Fibroblast of villous mesenchyme (primary cell): ENCODE results near the gene PPP1R14C. TPM values are rescaled to one million over a fixed set of nuclear protein-coding genes. Genes with fewer than 3 reads are reported as not detected.

Experiments
- DNase-seq: peaks from one replicate; pipeline ENCODE4 v3.0.0-alpha.2; 2010; ENCODE audit warnings: low read depth
- H3K4me3 ChIP-seq: 2 replicates; pipeline ENCODE4 v1.5.1; 2011; ENCODE audit warnings: low read depth, mild to moderate bottlenecking, low read length
- total RNA-seq: library from RNA; depleted of rRNA; stranded (reverse); fragments of >200 nt; gene quantifications from 2 replicates; pipeline ENCODE4 v1.2.3, GENCODE V29; 2012
- TF ChIP-seq, protein P1 (sequence below): IDR thresholded peaks from 2 replicates; pipeline ENCODE4 v1.5.1; 2012; ENCODE audit warnings: low read depth, mild to moderate bottlenecking, low read length; ENCODE audit not compliant: insufficient read depth

The PPP1R14C gene
- total RNA-seq, 1 donor = not detected

DNA sequence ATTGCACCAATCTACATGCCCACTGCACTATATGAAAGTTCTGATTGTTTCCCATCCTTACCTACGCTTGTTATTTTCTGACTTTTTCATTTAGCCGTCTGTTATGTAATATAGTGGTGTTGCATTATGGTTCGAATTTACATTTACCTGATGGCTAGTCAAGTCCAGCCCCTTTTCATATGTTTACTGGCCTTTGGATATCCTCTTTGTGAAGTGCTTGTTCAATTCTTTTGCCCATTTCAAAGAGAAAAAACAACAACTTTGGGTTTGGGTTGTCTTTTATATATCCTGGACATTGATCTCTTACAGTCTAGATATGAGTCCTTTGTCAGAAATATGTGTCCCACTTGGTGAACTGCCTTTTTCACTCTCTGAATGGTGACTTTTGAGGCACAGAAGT is 21.1 kb downstream of the PPP1R14C start:
- DNase-seq = no peak
- TF ChIP-seq, protein P1, sequence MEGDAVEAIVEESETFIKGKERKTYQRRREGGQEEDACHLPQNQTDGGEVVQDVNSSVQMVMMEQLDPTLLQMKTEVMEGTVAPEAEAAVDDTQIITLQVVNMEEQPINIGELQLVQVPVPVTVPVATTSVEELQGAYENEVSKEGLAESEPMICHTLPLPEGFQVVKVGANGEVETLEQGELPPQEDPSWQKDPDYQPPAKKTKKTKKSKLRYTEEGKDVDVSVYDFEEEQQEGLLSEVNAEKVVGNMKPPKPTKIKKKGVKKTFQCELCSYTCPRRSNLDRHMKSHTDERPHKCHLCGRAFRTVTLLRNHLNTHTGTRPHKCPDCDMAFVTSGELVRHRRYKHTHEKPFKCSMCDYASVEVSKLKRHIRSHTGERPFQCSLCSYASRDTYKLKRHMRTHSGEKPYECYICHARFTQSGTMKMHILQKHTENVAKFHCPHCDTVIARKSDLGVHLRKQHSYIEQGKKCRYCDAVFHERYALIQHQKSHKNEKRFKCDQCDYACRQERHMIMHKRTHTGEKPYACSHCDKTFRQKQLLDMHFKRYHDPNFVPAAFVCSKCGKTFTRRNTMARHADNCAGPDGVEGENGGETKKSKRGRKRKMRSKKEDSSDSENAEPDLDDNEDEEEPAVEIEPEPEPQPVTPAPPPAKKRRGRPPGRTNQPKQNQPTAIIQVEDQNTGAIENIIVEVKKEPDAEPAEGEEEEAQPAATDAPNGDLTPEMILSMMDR = no peak
- no peak overlapping the region for H3K4me3 ChIP-seq

DNA sequence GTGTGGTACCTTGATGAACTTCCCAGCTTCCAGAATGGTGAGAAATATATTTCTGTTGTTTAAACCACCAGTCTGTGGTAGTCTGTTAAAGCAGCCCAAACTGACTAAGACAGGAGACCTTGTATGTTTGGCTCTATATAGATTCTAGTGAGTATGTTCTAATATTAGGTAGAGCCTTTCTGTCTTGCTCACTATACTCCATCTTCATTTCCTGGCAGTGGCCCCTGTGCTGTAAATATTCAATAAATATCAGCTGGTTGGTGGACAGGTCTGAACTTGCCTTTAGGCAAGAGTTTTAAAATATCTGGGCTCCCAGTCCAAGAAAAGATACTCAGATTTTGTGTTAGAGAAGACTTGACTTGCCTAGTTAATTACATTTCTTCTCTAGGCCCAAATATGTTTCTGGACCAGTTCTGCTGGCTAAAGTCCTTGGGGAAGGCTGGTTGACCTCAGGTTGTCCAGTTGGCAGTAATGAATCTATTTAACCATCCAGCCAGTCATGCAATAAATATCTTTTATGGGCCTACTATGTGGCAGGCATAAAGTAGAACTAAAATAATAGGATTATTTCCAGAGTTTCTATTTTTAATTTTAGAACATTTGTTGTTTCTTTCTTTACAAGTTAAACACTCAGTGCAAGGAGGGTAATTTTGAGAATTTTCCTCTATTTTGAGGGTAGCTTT is 22.3 kb downstream of the PPP1R14C start:
- DNase-seq = no peak
- TF ChIP-seq, protein P1 = no peak
- no peak overlapping the region for H3K4me3 ChIP-seq

DNA sequence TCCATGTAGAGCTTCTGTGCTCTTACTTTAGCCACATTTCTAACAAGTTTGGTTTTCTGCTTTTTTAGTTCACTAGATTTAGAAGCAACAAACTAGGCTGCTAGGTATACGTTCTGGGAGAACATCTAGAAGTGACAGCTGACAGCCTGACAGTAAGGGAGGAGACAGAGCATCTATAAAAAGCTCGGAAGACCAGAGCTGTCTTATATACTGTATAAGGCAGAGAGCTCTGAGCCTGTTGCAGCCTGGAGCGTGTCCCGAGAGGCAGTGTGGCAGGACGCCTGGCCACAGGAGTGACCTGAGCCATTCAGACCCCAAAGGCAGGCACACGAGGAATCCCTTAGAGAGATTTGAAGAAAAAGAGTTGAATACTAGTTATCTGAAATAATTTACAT is 24.6 kb downstream of the PPP1R14C start:
- H3K4me3 ChIP-seq = no peak overlapping the region
- TF ChIP-seq, protein P1 = no peak
- no peak for DNase-seq

DNA sequence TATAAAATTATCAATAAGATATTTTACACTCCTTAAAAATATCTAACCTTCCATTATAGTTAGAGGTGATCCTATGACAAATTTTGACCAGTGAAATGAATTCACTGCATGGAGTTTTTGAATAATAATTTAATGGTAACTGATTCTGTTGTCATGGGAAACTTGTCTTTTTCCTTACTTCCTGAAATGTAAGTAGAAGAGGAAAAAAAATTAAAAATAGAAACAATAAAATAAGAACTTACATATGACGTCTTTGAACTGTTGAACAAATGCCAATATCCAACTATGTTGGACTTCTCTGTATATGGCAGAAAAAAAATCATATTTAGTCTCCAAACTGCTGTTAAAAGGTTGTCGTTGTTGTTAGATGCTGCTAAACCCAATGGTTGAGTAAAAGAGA is 26.3 kb downstream of the PPP1R14C start:
- DNase-seq = no peak
- TF ChIP-seq, protein P1 = no peak
- H3K4me3 ChIP-seq = no peak overlapping the region

DNA sequence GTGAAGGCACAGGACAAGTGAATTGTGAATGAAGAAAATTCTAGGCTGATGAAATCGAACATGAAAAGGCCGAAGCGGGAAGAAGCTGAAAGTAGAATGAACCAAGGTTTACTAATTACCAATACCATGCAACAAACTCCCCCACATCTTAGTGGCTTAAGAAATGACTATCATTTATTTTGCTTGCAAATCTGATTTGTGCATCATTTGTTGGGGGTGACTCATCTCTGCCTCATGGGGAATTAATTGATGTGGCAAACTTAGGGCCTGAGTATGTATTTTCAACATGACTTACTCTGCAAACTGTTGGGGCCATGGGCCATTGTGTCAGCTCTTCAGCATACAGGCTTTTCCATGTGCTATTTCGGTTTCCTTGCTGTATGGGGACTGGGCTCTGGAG is 26.8 kb downstream of the PPP1R14C start:
- TF ChIP-seq, protein P1 = no peak
- peak; percentile 67 for DNase-seq
- no peak overlapping the region for H3K4me3 ChIP-seq

DNA sequence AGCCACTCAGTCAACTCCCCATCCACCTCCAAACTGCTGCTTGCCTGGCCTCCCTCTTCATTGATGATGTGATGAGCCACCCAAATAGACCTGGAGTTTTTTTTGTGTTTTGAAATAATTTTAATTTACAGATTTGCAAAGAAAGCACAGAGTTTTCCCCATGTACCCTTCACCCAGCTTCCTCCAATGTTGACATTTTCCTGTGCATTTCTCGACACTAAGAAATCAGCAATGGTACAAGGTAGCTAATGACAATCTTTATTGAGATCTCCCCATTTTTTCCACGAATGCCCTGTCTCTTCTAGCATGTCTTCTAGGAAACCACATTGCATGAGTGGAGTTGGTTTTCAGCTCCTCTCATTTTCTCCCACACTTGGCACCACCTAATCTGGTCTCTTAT is 30.1 kb downstream of the PPP1R14C start:
- TF ChIP-seq, protein P1 = no peak
- H3K4me3 ChIP-seq = no peak overlapping the region
- no peak for DNase-seq

DNA sequence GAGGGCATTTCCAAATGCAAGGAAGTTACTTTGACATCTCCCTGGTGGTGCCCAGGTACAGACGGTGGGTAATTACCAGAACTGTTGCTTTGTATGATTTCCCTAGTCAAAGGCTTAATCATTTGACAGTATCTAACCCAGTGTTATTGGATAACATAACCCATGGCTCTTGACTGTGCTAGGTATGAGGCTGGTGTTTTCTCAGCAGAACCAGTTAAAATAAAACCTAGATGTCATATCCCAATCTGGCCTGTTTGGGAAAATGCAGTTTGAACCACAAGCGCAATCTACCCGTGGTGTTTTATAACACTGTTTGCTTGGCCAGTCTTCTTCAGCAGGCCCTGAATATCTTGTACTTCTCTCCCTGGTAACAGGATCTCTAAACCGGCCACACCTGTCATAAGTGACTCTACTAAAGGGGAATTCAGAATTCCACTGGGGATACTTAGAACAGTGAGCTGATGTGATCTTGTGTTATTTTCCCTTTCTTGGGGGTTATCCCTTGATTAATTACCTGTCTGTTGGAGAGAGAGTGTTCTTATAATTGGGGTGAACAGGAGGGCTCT is 32.8 kb downstream of the PPP1R14C start:
- TF ChIP-seq, protein P1 = no peak
- H3K4me3 ChIP-seq = no peak overlapping the region
- DNase-seq = no peak
